Esophagus mucosa (tissue), 1 donor: ENCODE measurements around the gene GPS1. TPM values are rescaled to one million over a fixed set of nuclear protein-coding genes. Genes with fewer than 3 reads are reported as not detected.

Experiments
- ATAC-seq: fragments of 200-7000 bp; cut with Tn5 transposase; one replicate; pipeline ENCODE4 v1.9.1; 2020
- total RNA-seq: library from RNA; stranded (reverse); gene quantifications from one replicate; pipeline ENCODE4 v1.2.4, GENCODE V29; 2023
- donor health status: DM: yes; HTN: yes; CAD: no.

GPS1 gene
- total RNA-seq, 1 donor from 2014 or later = 59.3 TPM

- no peak for ATAC-seq
These were observed 8.3 kb downstream of the GPS1 start for GRCh38 chr17:82060001-82060380.

DNA sequence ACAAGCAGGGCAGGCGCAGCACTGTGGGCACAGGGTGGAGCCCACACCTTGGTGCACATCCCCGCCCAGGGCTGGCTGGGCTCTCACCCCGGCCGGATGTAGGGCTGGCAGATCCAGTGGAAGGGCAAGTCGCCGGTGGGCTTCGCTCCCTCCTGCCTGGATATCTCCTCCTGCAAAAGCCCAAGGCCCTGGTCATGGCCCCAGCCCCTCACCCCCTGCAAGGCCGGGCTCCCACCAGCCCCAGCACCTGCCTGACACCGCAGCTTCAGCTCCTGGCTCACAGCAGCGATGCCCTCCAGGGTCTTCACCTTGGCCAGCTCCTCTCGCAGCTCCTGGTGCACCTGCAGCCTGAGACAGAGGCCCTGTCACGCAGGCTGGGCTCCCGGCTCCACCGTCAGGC, 8.9 kb downstream of the GPS1 start:
- ATAC-seq = no peak

DNA sequence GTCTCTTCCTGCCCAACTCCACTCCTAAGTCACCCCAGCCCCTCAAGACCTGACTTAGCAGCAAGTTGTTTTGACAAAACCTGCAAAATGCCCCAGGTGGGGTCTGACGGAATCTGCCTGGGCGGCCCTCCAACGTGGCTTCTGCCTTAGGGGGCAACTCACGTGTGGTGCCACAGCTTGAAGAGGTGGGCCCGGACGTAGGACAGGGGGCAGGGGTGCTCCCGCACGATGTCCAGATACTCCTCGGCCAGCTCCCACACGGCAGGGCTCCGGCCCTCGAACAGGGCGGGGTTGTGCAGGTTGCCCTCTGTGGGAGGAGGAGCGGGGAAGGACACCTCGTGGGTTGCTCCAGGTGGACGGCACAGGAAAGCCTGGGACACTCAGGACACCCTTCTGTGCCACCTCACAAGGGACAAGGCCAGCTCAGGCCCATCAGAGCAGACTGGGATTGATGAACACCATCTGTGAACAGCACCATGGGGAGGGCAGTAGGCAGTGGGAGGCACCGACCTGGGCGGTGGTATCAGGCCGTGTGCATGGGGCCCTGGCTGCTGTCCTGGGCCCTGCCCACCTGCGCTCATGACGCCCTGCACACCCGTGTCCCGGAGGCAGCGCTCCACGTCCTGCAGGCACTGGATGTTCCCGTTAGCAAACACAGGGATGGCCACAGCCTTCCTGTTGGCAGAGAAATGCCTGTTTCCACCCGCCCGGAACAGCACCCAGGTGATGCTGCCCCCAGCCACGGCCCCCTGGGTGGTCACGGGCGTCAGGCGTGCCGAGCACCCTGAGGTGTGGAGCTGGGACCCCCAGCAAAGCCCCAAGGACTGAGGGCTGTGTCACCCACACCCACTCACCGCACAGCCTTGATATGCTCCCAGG, 9.6 kb downstream of the GPS1 start:
- ATAC-seq = no peak

GRCh38 chr17:82062076-82062983, 10.6 kb downstream of the GPS1 start:
- ATAC-seq = no peak

GRCh38 chr17:82062984-82063368, 11.3 kb downstream of the GPS1 start:
- no peak for ATAC-seq

DNA sequence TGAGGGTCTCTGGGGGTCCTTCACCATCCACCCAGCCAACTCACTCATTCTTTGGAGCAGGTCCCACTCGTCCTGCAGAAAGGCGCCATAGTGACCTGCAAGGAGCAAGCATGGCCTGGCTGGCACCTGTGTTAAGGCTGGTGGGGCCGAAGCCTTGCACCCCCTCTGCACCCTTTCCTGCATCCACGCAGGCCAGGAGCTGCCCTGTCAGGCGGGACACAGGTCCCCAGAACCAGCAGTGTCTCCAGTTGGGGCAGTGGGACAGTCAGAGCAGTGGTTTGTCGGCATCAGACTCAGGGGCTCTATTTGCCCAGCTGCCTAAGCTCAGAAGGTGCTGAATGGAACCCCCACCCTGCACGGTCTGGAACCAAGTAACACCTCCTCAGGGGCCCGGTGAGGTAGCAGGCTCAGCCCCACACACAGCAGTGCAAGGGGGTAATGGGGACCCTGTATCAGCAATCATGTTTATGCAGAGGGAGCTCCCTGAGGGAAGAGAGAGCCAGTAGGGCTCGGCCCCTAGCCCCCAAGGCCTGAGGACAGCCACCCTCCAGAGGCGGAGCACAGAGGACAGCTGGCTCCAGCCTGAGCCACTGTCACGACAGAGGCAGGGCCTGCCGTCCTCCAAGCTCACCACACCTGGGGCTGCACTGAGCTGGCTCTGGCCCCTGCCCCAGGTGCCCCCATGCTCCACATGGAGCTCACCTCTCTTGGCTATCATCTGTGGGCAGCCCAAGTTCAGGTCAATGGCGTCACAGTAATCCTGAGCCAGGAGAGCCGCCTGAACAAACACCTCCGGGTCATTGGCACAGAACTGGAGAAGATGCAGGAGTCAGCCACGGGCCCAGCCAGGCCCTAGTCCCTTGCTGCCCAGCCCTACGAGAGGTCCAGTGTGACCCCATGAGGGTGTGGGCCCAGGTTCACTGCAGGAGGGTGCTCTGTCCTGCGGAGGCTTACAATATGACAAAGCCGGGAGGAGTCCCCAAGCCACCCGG, 12.0 kb downstream of the GPS1 start:
- ATAC-seq = peak; percentile 2

GRCh38 chr17:82064433-82065192, 12.9 kb downstream of the GPS1 start:
- peak; percentile 69 for ATAC-seq

DNA sequence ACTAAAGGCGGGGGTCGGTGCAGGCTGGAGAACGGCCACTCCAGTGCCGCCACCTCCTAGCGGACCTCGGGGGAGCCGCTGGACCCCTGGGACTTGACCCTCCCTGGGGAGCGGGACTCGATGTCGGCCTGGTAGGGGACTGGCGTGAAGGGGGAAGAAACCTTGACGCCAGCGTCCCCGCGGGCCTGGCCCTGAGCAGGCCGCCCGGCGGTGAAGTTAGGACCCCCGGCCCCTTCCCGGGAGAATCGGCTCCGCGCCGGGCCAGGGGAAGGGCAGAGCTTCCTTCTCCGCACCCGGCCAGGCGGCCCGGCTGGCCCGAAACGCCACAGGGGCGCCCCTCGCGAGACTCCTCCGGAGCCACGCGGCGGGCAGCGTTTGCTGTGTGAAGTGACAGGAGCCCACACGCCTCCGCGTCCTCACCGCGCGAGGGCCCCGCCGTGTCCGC, 13.5 kb downstream of the GPS1 start:
- ATAC-seq = peak; percentile 12

GRCh38 chr17:82065638-82066303, 14.1 kb downstream of the GPS1 start, which contains the start of gene DUS1L:
DUS1L (minus strand) TSS chr17:82065804; CDS start chr17:82065059, 745 bp downstream.
- peak; percentile 64 for ATAC-seq

DNA sequence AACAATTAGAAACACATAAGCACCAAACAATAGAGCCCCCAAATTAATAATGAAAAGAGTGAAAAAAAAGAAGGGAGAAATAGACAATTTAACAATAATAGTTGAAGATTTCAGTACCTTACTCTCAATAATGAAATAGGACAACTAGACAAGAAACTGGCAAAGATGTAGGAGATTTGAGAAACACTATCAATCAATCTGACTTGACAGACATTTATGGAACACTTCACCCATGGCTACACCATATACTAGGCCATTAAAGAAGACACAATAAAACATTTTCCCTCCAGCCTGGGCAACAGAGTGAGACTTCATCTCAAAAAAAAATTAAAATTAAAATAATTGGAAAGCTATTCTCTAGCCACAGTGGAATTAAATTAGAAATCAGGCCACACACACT, 18.9 kb downstream of the GPS1 start:
- ATAC-seq = no peak

DNA sequence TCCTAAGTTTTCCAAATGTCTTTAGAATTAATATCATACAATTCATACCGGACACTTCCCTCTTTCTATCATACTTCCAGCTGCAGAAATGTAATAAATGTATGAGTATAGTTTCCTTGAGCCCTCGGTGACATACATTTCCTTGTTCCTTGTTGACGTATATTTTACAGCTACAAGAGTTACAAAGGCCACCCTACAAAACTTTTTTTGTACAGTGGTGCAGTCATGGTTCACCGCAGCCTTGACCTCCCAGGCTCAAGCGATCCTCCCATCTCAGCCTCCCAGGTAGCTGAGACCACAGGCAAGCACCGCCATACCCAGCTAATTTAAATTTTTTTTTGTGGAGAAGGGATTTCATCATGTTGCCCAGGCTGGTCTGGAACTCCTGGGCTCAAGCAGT, 21.1 kb downstream of the GPS1 start:
- peak; percentile 18 for ATAC-seq

- ATAC-seq = peak; percentile 34
These were observed 21.7 kb downstream of the GPS1 start for GRCh38 chr17:82073446-82073845.

DNA sequence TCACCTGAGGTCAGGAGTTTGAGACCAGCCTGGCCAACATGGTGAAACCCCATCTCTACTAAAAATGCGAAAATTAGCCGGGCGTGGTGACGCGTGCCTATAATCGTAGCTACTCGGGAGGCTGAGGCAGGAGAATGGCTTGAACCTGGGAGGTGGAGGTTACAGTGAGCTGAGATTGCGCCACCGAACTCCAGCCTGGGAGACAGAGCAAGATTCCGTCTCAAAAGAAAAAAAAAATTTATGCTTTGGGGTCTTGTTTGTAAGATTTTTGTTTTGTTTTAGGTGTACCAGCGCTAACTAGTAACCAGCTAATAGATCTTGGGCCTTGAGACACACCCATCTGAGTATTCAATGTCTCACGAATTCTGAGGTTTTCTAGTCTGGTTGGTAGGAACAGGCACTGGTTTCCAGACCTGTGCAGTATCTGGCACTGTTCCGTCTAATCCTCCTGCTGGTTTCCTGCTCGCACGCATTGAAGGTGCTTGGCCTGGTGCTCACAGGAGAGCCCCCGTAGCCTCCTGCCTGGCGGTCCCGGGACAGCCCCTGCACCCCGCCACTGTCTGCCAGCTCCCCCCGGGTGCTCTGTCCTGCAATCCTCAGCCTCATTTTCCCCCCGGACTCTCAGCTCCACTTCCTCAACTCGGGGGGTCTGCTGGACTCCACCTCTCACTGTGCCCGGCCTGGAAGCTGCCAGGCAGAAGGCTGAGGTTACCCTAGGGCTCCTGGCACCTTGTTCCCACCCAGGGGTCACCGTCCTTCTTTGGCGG, 24.5 kb downstream of the GPS1 start:
- peak; percentile 26 for ATAC-seq

DNA sequence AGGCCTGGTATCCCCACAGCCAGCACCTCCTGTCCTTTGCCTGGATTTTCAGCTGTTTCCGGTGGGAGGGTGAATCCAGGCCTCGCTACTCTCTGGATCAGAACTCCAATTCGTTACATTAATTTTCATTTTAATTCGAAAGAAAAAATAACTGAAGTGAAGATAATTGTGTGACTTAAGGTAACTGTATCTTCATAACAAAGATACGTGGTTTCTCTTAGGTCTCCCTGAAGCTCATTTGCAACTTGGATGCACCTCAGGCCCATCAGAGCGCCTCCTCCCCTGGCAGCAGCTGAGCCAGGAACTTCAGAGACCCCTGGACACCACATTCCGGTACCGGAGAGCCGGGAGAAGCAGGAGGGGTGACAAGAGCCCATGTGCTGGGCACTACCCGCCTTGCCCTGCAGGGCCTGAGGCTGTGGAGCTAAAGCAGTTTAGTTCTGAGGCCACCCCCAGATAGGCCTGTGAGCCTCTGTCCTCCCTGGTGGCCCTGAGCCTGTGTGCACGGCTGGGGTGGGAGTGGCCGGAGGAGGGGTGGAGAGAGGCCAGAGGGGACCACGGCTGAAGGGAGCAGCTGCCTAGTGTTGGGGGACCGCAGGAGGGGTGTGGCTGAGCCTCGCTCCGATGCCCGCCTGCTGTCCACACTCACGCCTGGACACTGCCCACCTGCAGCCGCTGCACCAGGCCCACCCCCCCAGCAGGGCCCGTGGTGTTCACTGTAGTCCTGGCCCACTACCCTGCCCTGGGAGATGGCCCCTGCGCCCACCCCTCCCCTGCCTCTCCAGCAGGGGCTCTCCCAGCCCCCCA, 25.3 kb downstream of the GPS1 start:
- peak; percentile 10 for ATAC-seq

DNA sequence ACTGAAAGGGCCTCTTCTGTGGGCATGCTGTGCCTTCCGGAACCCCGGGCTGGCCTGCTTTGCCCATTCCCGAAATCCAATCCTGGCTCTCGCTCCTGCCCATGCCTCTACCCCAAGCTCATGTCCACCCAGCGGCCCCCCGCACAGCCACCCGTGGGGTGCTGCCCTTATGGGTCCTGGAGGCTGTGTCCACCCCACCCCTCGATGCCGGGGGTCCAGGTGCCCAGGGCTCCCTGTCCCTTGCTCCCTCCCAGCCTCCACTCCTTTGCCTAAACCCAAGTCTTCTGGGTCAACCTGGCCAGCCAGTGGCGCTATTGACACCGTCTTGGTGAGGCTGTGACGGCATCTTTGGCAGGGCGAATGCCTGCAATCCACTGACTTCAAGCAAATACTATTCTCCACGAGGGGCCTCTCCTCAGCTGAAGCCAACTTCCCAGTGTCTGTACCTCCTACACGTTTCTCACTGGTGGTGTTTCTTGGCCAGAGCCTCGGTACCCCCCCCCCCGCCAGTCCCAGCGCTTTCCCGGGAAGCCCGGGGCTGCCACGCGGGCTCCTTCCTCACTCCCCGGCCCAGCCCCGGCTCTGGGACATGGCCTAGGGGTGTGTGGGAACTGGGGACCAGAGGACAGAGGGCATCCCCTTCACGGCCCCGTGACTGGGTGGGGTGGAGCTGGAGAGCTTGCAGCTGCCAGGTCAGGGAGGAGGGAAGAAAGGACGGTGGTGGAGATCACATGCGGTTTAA, 26.1 kb downstream of the GPS1 start:
- ATAC-seq = no peak

GRCh38 chr17:82078433-82078832, 26.7 kb downstream of the GPS1 start:
- ATAC-seq = no peak

DNA sequence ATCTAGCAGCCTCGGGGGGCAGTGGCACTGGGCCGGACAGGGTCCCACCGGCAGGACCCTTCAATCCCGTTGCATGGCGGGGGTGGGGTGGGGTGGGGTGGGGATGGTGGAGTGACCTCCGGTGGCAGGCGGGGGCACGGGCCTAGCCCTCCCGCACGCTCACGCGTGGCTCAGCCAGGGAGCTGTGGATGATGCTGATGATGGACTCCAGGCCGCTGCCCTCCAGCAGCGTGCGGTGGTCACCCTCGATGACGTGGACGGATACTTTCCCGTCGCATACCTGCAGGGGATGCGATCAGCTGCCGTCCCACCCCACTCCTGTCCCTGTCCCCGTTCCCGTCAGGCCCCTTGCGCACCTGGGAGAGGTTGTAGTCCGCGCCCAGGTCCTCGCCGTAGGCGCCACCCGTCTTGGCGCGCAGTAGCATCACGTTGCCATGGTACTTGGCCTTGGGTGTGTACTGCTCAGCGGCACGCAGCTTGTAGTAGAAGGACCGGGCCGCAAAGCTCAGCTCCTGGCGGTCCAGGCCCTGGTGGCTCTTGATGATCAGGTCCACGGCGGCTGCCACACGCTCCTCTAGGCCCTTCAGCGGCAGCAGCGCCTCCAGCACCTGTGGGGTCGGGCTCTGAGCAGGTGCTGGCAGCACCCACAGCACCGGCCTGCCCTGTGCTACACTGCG, 27.4 kb downstream of the GPS1 start:
- no peak for ATAC-seq
